ENCODE data around the gene KIF6.

- TF ChIP-seq CTCF (IDR thresholded peaks at IDR 0.05), result no peak
- TF ChIP-seq POLR2AphosphoS5 (IDR thresholded peaks at IDR 0.05), result no peak
- TF ChIP-seq POLR2A (IDR thresholded peaks at IDR 0.05), result no peak
- TF ChIP-seq EP300 (IDR thresholded peaks at IDR 0.05), result no peak
Observed at GRCh38 chr6:39746795-39747194, 21.6 kb upstream of the KIF6 start.

All from gastroesophageal sphincter (tissue), 3 donors.